K562 (cell line): ENCODE results near the gene CUTC. TPM values are rescaled to one million over a fixed set of nuclear protein-coding genes. Genes with fewer than 3 reads are reported as not detected.

Source experiments
- ARID4B ChIP-seq: sonication (generic); formaldehyde crosslinking; IDR thresholded peaks from 2 replicates; pipeline ENCODE4 v1.8.0; 2022; ENCODE audit warnings: mild to moderate bottlenecking, missing genetic modification reagents
- CBFA2T3 ChIP-seq: fragments of 450-650 bp; IDR thresholded peaks from 2 replicates; pipeline ENCODE4 v1.6.1; 2017
- ETV1 ChIP-seq: fragments of 450-650 bp; conservative IDR thresholded peaks from 2 replicates; pipeline ENCODE4 v1.6.1; 2016; ENCODE audit warnings: missing genetic modification characterization, control low read depth, low read depth, missing compliant biosample characterization
- KDM1A ChIP-seq, 2 experiments: fragments of 450-650 bp; IDR thresholded peaks; 2 replicates each; pipeline ENCODE4 v1.6.1; 2016; ENCODE audit warnings: mild to moderate bottlenecking in 2 of 2
- MEF2D ChIP-seq: conservative IDR thresholded peaks from 2 replicates; pipeline ENCODE4 v1.6.1; 2016; ENCODE audit warnings: low read depth, missing genetic modification characterization, missing compliant biosample characterization
- PRPF4 ChIP-seq: fragments of 200-400 bp; formaldehyde crosslinking; IDR thresholded peaks from one replicate; pipeline ENCODE4 v1.6.1; 2017; ENCODE audit warnings: low read length, low read depth, mild to moderate bottlenecking; ENCODE audit not compliant: insufficient read depth, poor library complexity, severe bottlenecking
- SMARCC2 ChIP-seq: fragments of 450-650 bp; IDR thresholded peaks from 2 replicates; pipeline ENCODE4 v1.6.1; 2017; ENCODE audit warnings: antibody characterized with exemption, moderate library complexity, mild to moderate bottlenecking, low read depth
- THAP12 ChIP-seq: fragments of 250-450 bp; sonication (Bioruptor Pico); IDR thresholded peaks from 2 replicates; pipeline ENCODE4 v1.9.0; 2021; ENCODE audit warnings: mild to moderate bottlenecking, inconsistent platforms
- THAP7 ChIP-seq: fragments of 250-450 bp; sonication (Bioruptor Pico); IDR thresholded peaks from 2 replicates; pipeline ENCODE4 v1.5.0; 2021
- TSHZ1 ChIP-seq: fragments of 250-450 bp; sonication (Bioruptor Pico); IDR thresholded peaks from 2 replicates; pipeline ENCODE4 v1.4.0; 2020; ENCODE audit warnings: mild to moderate bottlenecking, moderate library complexity
- USF2 ChIP-seq: sonication (generic); formaldehyde crosslinking; IDR thresholded peaks from 2 replicates; pipeline ENCODE4 v1.5.0; 2020; ENCODE audit warnings: missing genetic modification reagents
- XRCC5 ChIP-seq: fragments of 200-400 bp; formaldehyde crosslinking; IDR thresholded peaks from 2 replicates; pipeline ENCODE4 v1.6.1; 2017; ENCODE audit warnings: low read depth, mild to moderate bottlenecking, low read length
- ZNF586 ChIP-seq: fragments of 450-650 bp; formaldehyde crosslinking; conservative IDR thresholded peaks from 2 replicates; pipeline ENCODE4 v1.4.0; 2020; ENCODE audit warnings: mild to moderate bottlenecking, moderate library complexity
- ZNF707 ChIP-seq: fragments of 250-450 bp; sonication (Bioruptor Pico); conservative IDR thresholded peaks from 2 replicates; pipeline ENCODE4 v1.8.0; 2022; ENCODE audit warnings: inconsistent platforms, mild to moderate bottlenecking, moderate library complexity
- ZNF77 ChIP-seq: fragments of 250-450 bp; sonication (Bioruptor Pico); IDR thresholded peaks from 2 replicates; pipeline ENCODE4 v1.5.0; 2020
- polyA plus RNA-seq, 8 experiments: library from polyadenylated mRNA; depleted of rRNA in 4 of 8; stranded (reverse) in 5 of 8; unstranded in 3 of 8; fragments of >200 nt; fragmentation: Nextera tagmentation in 2 of 8; fragmentation: Illumina TruSeq in 1 of 8; extraction: Ambion mirVana in 2 of 8; extraction: Trizol in 1 of 8; gene quantifications; 2 replicates each; pipeline versions ENCODE4 v1.2.1 to v1.2.3, GENCODE V29; 2011 to 2014; ENCODE audit warnings: inconsistent platforms in 1 of 8, missing spikeins in 1 of 8
- total RNA-seq, 7 experiments: library from RNA; depleted of rRNA in 6 of 7; stranded (reverse); fragments of >200 nt in 6 of 7; fragmentation: Illumina TruSeq in 2 of 7; extraction: Trizol in 2 of 7; gene quantifications; 2 replicates each; pipeline versions ENCODE4 v1.2.1 to v1.2.3, GENCODE V29; 2011 to 2021; ENCODE audit warnings: low replicate concordance in 1 of 7

The CUTC gene
- total and polyA plus RNA-seq, 9 of the 15 experiments (the other 6 are each of a cell fraction or from before 2014, with no cell fraction given) = 18.6 to 69.3 (median 32.3) TPM

- TF ChIP-seq ARID4B (CRISPR knock-in tag) (no peak), ZNF77 (CRISPR knock-in tag) (no peak), ZNF707 (CRISPR knock-in tag) (no peak), KDM1A (IDR thresholded peaks at IDR 0.05) (peak; percentile 85 to 89), USF2 (CRISPR knock-in tag) (no peak), CBFA2T3 (peak; percentile 48), PRPF4 (no peak), THAP12 (CRISPR knock-in tag) (no peak), THAP7 (CRISPR knock-in tag) (no peak), ETV1 (tag) (no peak), TSHZ1 (CRISPR knock-in tag) (no peak), ZNF586 (CRISPR knock-in tag) (no peak), SMARCC2 (peak; percentile 85), XRCC5 (no peak), MEF2D (tag) (no peak)
These were observed 43.8 kb downstream of the CUTC start (continued) for GRCh38 chr10:99775850-99776249.
